HEK293T (cell line): ENCODE results near the gene LDAF1.

Experiments
- CTCF ChIA-PET: fragments of 350-600 bp; formaldehyde crosslinking; extraction: SDS; loops from one replicate; lab custom pipeline; 2021; ENCODE audit warnings: antibody characterized with exemption, inconsistent platforms; lab: Yijun Ruan, JAX
- POLR2A ChIA-PET: fragments of 350-600 bp; formaldehyde crosslinking; extraction: SDS; loops from one replicate; lab custom pipeline; 2020; ENCODE audit warnings: antibody characterized with exemption, inconsistent platforms; lab: Yijun Ruan, JAX
- DNase-seq: peaks from one replicate; pipeline ENCODE4 v3.0.0; 2012; ENCODE audit warnings: mixed read lengths; ENCODE audit errors: extremely low spot score
- ARNT ChIP-seq: fragments of 450-650 bp; IDR thresholded peaks from 2 replicates; pipeline ENCODE4 v1.6.1; 2017; ENCODE audit warnings: mild to moderate bottlenecking
- BHLHE40 ChIP-seq: fragments of 450-650 bp; IDR thresholded peaks from 2 replicates; pipeline ENCODE4 v1.6.1; 2016; ENCODE audit warnings: mild to moderate bottlenecking, moderate library complexity, borderline replicate concordance
- CTBP1 ChIP-seq: fragments of 450-650 bp; IDR thresholded peaks from 2 replicates; pipeline ENCODE4 v1.6.1; 2016; ENCODE audit warnings: borderline replicate concordance
- ELF4 ChIP-seq: fragments of 450-650 bp; IDR thresholded peaks from 2 replicates; pipeline ENCODE4 v1.6.1; 2017; ENCODE audit warnings: antibody characterized with exemption
- FOXA1 ChIP-seq: fragments of 450-650 bp; IDR thresholded peaks from 2 replicates; pipeline ENCODE4 v1.6.1; 2016; ENCODE audit warnings: mild to moderate bottlenecking
- FOXK2 ChIP-seq: fragments of 450-650 bp; IDR thresholded peaks from 2 replicates; pipeline ENCODE4 v1.6.1; 2016; ENCODE audit warnings: mild to moderate bottlenecking
- FOXM1 ChIP-seq: fragments of 450-650 bp; IDR thresholded peaks from 2 replicates; pipeline ENCODE4 v1.6.1; 2017; ENCODE audit warnings: mild to moderate bottlenecking, borderline replicate concordance
- HDGF ChIP-seq: fragments of 450-650 bp; IDR thresholded peaks from 2 replicates; pipeline ENCODE4 v1.6.1; 2017; ENCODE audit warnings: antibody characterized with exemption, borderline replicate concordance
- L3MBTL2 ChIP-seq: fragments of 450-650 bp; conservative IDR thresholded peaks from 2 replicates; pipeline ENCODE4 v1.6.1; 2016; ENCODE audit warnings: mild to moderate bottlenecking
- LEF1 ChIP-seq: fragments of 450-650 bp; IDR thresholded peaks from 2 replicates; pipeline ENCODE4 v1.6.1; 2017; ENCODE audit warnings: mild to moderate bottlenecking, borderline replicate concordance
- NFRKB ChIP-seq: fragments of 450-650 bp; IDR thresholded peaks from 2 replicates; pipeline ENCODE4 v1.6.1; 2016; ENCODE audit warnings: mild to moderate bottlenecking, moderate library complexity
- PKNOX1 ChIP-seq: fragments of 450-650 bp; IDR thresholded peaks from 2 replicates; pipeline ENCODE4 v1.6.1; 2016
- SP1 ChIP-seq: fragments of 450-650 bp; IDR thresholded peaks from 2 replicates; pipeline ENCODE4 v1.6.1; 2017
- SUZ12 ChIP-seq: fragments of 450-650 bp; IDR thresholded peaks from 2 replicates; pipeline ENCODE4 v1.6.1; 2016; ENCODE audit warnings: mild to moderate bottlenecking
- TARDBP ChIP-seq: fragments of 450-650 bp; IDR thresholded peaks from 2 replicates; pipeline ENCODE4 v1.6.1; 2016
- ZNF384 ChIP-seq: fragments of 450-650 bp; IDR thresholded peaks from 2 replicates; pipeline ENCODE4 v1.6.1; 2016

LDAF1 gene

GRCh38 chr16:21183995-21184394 is 25.5 kb downstream of the LDAF1 start:
- ChIA-PET POLR2A (no interaction called here), CTCF (no interaction called here)
- DNase-seq = no peak

GRCh38 chr16:21184834-21185233 is 26.4 kb downstream of the LDAF1 start:
- POLR2A ChIA-PET = no interaction called here
- CTCF ChIA-PET = no interaction called here
- no peak for DNase-seq
- TF ChIP-seq LEF1 (no peak), TARDBP (no peak), L3MBTL2 (no peak)

More at GRCh38 chr16:21183995-21184394, 25.5 kb downstream of the LDAF1 start:
- TF ChIP-seq FOXK2 = no peak
- TF ChIP-seq ELF4 = no peak
- no peak for TF ChIP-seq BHLHE40
- TF ChIP-seq CTBP1 = no peak

- ChIA-PET POLR2A (no interaction called here), CTCF (interaction anchor here (0.9 kb wide), 1 partner anchor 91 kb away, joined by 3 read pairs; no protein-coding TSS in a partner anchor)
- no peak for TF ChIP-seq ZNF384
- TF ChIP-seq ELF4 = no peak
- no peak for TF ChIP-seq NFRKB
- TF ChIP-seq FOXK2 = no peak
- TF ChIP-seq FOXA1 = no peak
- TF ChIP-seq L3MBTL2 = no peak
- TF ChIP-seq HDGF = no peak
- TF ChIP-seq ARNT = no peak
- TF ChIP-seq LEF1 = no peak
- TF ChIP-seq FOXM1 = no peak
- TF ChIP-seq TARDBP = no peak
- no peak for TF ChIP-seq SP1
- TF ChIP-seq BHLHE40 = no peak
- TF ChIP-seq PKNOX1 = no peak
- no peak for TF ChIP-seq CTBP1
- TF ChIP-seq SUZ12 = no peak
- DNase-seq = no peak
These were observed 27.3 kb downstream of the LDAF1 start for GRCh38 chr16:21185659-21186325.

- ChIA-PET CTCF (interaction anchor here (0.9 to 1.1 kb wide), 2 partner anchors 91 to 114 kb away, joined by 3 read pairs; no protein-coding TSS in a partner anchor), POLR2A (interaction anchor here (0.9 kb wide), 1 partner anchor 115 kb away, joined by 4 read pairs; no protein-coding TSS in a partner anchor)
- no peak for DNase-seq
These were observed 27.8 kb downstream of the LDAF1 start for GRCh38 chr16:21186326-21186691.

GRCh38 chr16:21189311-21189710 is 30.8 kb downstream of the LDAF1 start:
- ChIA-PET POLR2A (interaction anchor here (0.8 kb wide), 1 partner anchor 111 kb away, joined by 4 read pairs; no protein-coding TSS in a partner anchor), CTCF (interaction anchor here (0.6 to 1.9 kb wide), 5 partner anchors 8 to 1575 kb away, joined by 3 to 9 read pairs (median 4); partner anchors contain the start of gene LDAF1)
- no peak for TF ChIP-seq ARNT
- no peak for DNase-seq

More at GRCh38 chr16:21186326-21186691, 27.8 kb downstream of the LDAF1 start:
- TF ChIP-seq L3MBTL2 (no peak), FOXA1 (no peak), ARNT (no peak), CTBP1 (no peak), ELF4 (no peak), HDGF (no peak), PKNOX1 (no peak), SUZ12 (no peak), FOXM1 (no peak), TARDBP (no peak), NFRKB (no peak), ZNF384 (no peak), LEF1 (no peak), BHLHE40 (no peak), SP1 (no peak), FOXK2 (no peak)

- no peak for DNase-seq
- TF ChIP-seq L3MBTL2 (no peak), HDGF (no peak), SP1 (no peak), PKNOX1 (no peak), BHLHE40 (no peak), TARDBP (no peak), SUZ12 (no peak), ELF4 (no peak), FOXM1 (no peak)
- ChIA-PET CTCF (no interaction called here), POLR2A (no interaction called here)
These were observed 31.5 kb downstream of the LDAF1 start for GRCh38 chr16:21190013-21190412.
